Measurements from ENCODE around the gene CCL2.

CCL2 gene

GRCh38 chr17:34248511-34249024 is 6.5 kb upstream of the CCL2 start:
- DNase-seq (ENCODE audit: extremely low spot score), result no peak
- CTCF ChIA-PET, result no interaction called here
- POLR2A ChIA-PET, result no interaction called here
- TF ChIP-seq SUZ12 (IDR thresholded peaks at IDR 0.05) (no peak), FOXM1 (IDR thresholded peaks at IDR 0.05; ENCODE audit: borderline replicate concordance) (no peak), ZNF384 (IDR thresholded peaks at IDR 0.05) (no peak), L3MBTL2 (conservative IDR thresholded peaks at IDR 0.05) (no peak), BHLHE40 (IDR thresholded peaks at IDR 0.05; ENCODE audit: borderline replicate concordance) (no peak), ELF4 (IDR thresholded peaks at IDR 0.05) (no peak)

- DNase-seq (ENCODE audit: extremely low spot score), result no peak
- TF ChIP-seq L3MBTL2 (conservative IDR thresholded peaks at IDR 0.05) (no peak), HDGF (IDR thresholded peaks at IDR 0.05; ENCODE audit: borderline replicate concordance) (no peak), FOXK2 (IDR thresholded peaks at IDR 0.05) (no peak), ARNT (IDR thresholded peaks at IDR 0.05) (no peak)
- CTCF ChIA-PET, result no interaction called here
- POLR2A ChIA-PET, result interaction anchor here (1.2 kb wide), 1 partner anchor 13 kb away, joined by 3 read pairs; no protein-coding TSS in a partner anchor
These were observed 6.0 kb upstream of the CCL2 start for GRCh38 chr17:34249061-34249460.

- no peak for DNase-seq (ENCODE audit: extremely low spot score)
- TF ChIP-seq SP1 (IDR thresholded peaks at IDR 0.05), result no peak
- no peak for TF ChIP-seq BHLHE40 (IDR thresholded peaks at IDR 0.05; ENCODE audit: borderline replicate concordance)
- no peak for TF ChIP-seq L3MBTL2 (conservative IDR thresholded peaks at IDR 0.05)
- ChIA-PET POLR2A (interaction anchor here (1.2 kb wide), 1 partner anchor 14 kb away, joined by 3 read pairs; no protein-coding TSS in a partner anchor), CTCF (no interaction called here)
These were observed 5.6 kb upstream of the CCL2 start for GRCh38 chr17:34249478-34249877.

- POLR2A ChIA-PET, result no interaction called here
- TF ChIP-seq LEF1 (IDR thresholded peaks at IDR 0.05; ENCODE audit: borderline replicate concordance), result no peak
- TF ChIP-seq SP1 (IDR thresholded peaks at IDR 0.05), result no peak
- no peak for TF ChIP-seq FOXK2 (IDR thresholded peaks at IDR 0.05)
- TF ChIP-seq NFRKB (IDR thresholded peaks at IDR 0.05), result no peak
- no peak for TF ChIP-seq L3MBTL2 (conservative IDR thresholded peaks at IDR 0.05)
- TF ChIP-seq ELF4 (IDR thresholded peaks at IDR 0.05), result no peak
- CTCF ChIA-PET, result no interaction called here
- DNase-seq (ENCODE audit: extremely low spot score), result no peak
These were observed 3.9 kb upstream of the CCL2 start for GRCh38 chr17:34251186-34251585.

GRCh38 chr17:34252095-34252443 is 3.0 kb upstream of the CCL2 start:
- TF ChIP-seq BHLHE40 (IDR thresholded peaks at IDR 0.05; ENCODE audit: borderline replicate concordance) (no peak), SUZ12 (IDR thresholded peaks at IDR 0.05) (no peak), L3MBTL2 (conservative IDR thresholded peaks at IDR 0.05) (no peak), SP1 (IDR thresholded peaks at IDR 0.05) (no peak), FOXM1 (IDR thresholded peaks at IDR 0.05; ENCODE audit: borderline replicate concordance) (no peak)
- DNase-seq (ENCODE audit: extremely low spot score), result no peak
- ChIA-PET POLR2A (no interaction called here), CTCF (no interaction called here)

- POLR2A ChIA-PET, result no interaction called here
- CTCF ChIA-PET, result no interaction called here
- no peak for DNase-seq (ENCODE audit: extremely low spot score)
- no peak for TF ChIP-seq ARNT (IDR thresholded peaks at IDR 0.05)
- no peak for TF ChIP-seq L3MBTL2 (conservative IDR thresholded peaks at IDR 0.05)
- TF ChIP-seq HDGF (IDR thresholded peaks at IDR 0.05; ENCODE audit: borderline replicate concordance), result no peak
- TF ChIP-seq ELF4 (IDR thresholded peaks at IDR 0.05), result no peak
- no peak for TF ChIP-seq FOXM1 (IDR thresholded peaks at IDR 0.05; ENCODE audit: borderline replicate concordance)
- no peak for TF ChIP-seq SP1 (IDR thresholded peaks at IDR 0.05)
- no peak for TF ChIP-seq BHLHE40 (IDR thresholded peaks at IDR 0.05; ENCODE audit: borderline replicate concordance)
- no peak for TF ChIP-seq ZNF384 (IDR thresholded peaks at IDR 0.05)
These were observed 2.5 kb upstream of the CCL2 start for GRCh38 chr17:34252444-34253138.

GRCh38 chr17:34253139-34253525 is 2.0 kb upstream of the CCL2 start:
- ChIA-PET POLR2A (no interaction called here), CTCF (no interaction called here)
- DNase-seq (ENCODE audit: extremely low spot score), result no peak
- no peak for TF ChIP-seq HDGF (IDR thresholded peaks at IDR 0.05; ENCODE audit: borderline replicate concordance)

- CTCF ChIA-PET, result no interaction called here
- DNase-seq (ENCODE audit: extremely low spot score), result no peak
- POLR2A ChIA-PET, result no interaction called here
- no peak for TF ChIP-seq NFRKB (IDR thresholded peaks at IDR 0.05)
- TF ChIP-seq PKNOX1 (IDR thresholded peaks at IDR 0.05), result no peak
- no peak for TF ChIP-seq L3MBTL2 (conservative IDR thresholded peaks at IDR 0.05)
- TF ChIP-seq SP1 (IDR thresholded peaks at IDR 0.05), result no peak
- TF ChIP-seq BHLHE40 (IDR thresholded peaks at IDR 0.05; ENCODE audit: borderline replicate concordance), result no peak
- no peak for TF ChIP-seq FOXK2 (IDR thresholded peaks at IDR 0.05)
- no peak for TF ChIP-seq ARNT (IDR thresholded peaks at IDR 0.05)
- TF ChIP-seq ZNF384 (IDR thresholded peaks at IDR 0.05), result no peak
These were observed 939 bp upstream of the CCL2 start for GRCh38 chr17:34254146-34254545.

GRCh38 chr17:34255381-34255732 is 272 bp downstream of the CCL2 start:
- POLR2A ChIA-PET, result no interaction called here
- no peak for DNase-seq (ENCODE audit: extremely low spot score)
- CTCF ChIA-PET, result no interaction called here
- TF ChIP-seq L3MBTL2 (conservative IDR thresholded peaks at IDR 0.05), result no peak
- no peak for TF ChIP-seq FOXA1 (IDR thresholded peaks at IDR 0.05)
- no peak for TF ChIP-seq NFRKB (IDR thresholded peaks at IDR 0.05)
- no peak for TF ChIP-seq ZNF384 (IDR thresholded peaks at IDR 0.05)
- no peak for TF ChIP-seq SP1 (IDR thresholded peaks at IDR 0.05)
- no peak for TF ChIP-seq BHLHE40 (IDR thresholded peaks at IDR 0.05; ENCODE audit: borderline replicate concordance)
- no peak for TF ChIP-seq FOXM1 (IDR thresholded peaks at IDR 0.05; ENCODE audit: borderline replicate concordance)
- TF ChIP-seq FOXK2 (IDR thresholded peaks at IDR 0.05), result no peak
- TF ChIP-seq PKNOX1 (IDR thresholded peaks at IDR 0.05), result no peak
- TF ChIP-seq LEF1 (IDR thresholded peaks at IDR 0.05; ENCODE audit: borderline replicate concordance), result no peak
- TF ChIP-seq HDGF (IDR thresholded peaks at IDR 0.05; ENCODE audit: borderline replicate concordance), result no peak
- no peak for TF ChIP-seq ARNT (IDR thresholded peaks at IDR 0.05)
- no peak for TF ChIP-seq CTBP1 (IDR thresholded peaks at IDR 0.05; ENCODE audit: borderline replicate concordance)
- TF ChIP-seq SUZ12 (IDR thresholded peaks at IDR 0.05), result no peak
- TF ChIP-seq TARDBP (IDR thresholded peaks at IDR 0.05), result no peak
- no peak for TF ChIP-seq ELF4 (IDR thresholded peaks at IDR 0.05)
